Uterus (tissue), 2 donors: Measurements from ENCODE around the gene TXNRD2.

Source experiments
- POLR2A ChIP-seq, 2 donors: fragments of 450-650 bp; IDR thresholded peaks; one replicate each; pipeline ENCODE4 v1.6.1; 2016; ENCODE audit warnings: antibody characterized with exemption in 2 of 2, mild to moderate bottlenecking in 1 of 2, moderate library complexity in 1 of 2
- TF ChIP-seq, protein P1 (sequence below), 4 experiments: fragments of 200-600 bp in 2 of 4; fragments of 450-650 bp in 2 of 4; sonication (generic) in 2 of 4; IDR thresholded peaks; one replicate each; pipeline ENCODE4 v1.5.1; 2016 to 2019; ENCODE audit warnings: antibody characterized with exemption in 4 of 4, mild to moderate bottlenecking in 2 of 4, moderate library complexity in 1 of 4

DNA sequence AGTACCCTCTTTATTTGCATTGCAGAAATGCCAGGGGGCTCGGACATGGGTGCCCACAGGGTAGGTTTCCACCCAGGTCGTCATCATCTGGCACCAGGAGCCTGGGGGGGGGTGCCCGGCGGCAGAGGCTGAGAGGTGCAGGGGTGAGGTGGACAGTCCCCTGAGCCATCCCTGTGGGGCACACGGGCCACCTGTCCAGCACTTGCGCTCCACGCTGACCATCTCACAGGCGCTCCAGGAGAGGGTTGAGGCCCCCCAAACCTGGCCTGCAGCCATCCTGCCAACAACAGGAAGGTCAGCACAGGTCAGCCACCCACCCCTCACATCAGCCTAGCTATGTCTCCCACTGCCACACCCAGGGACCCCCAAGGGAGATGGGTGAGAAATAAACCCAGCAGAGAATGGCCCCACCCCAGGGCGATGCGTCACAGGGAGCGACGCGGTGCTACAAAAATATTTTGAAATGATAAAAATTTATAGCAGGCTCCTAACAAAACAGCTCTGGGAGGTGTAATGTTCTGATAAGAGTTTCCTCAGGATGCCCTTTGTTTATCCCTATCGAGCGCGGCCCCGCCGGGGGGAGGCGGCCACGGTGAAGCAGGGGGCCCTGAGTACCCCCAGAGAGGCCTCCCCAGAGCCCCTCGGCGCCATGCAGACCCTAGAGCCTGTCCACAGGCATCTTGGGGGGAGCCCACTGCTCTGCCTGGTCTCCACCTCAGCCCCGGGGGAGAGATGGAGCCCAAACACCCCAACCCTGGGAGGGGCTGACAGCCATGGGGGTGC lies 65.9 kb downstream of the TXNRD2 start:
- TF ChIP-seq, protein P1, sequence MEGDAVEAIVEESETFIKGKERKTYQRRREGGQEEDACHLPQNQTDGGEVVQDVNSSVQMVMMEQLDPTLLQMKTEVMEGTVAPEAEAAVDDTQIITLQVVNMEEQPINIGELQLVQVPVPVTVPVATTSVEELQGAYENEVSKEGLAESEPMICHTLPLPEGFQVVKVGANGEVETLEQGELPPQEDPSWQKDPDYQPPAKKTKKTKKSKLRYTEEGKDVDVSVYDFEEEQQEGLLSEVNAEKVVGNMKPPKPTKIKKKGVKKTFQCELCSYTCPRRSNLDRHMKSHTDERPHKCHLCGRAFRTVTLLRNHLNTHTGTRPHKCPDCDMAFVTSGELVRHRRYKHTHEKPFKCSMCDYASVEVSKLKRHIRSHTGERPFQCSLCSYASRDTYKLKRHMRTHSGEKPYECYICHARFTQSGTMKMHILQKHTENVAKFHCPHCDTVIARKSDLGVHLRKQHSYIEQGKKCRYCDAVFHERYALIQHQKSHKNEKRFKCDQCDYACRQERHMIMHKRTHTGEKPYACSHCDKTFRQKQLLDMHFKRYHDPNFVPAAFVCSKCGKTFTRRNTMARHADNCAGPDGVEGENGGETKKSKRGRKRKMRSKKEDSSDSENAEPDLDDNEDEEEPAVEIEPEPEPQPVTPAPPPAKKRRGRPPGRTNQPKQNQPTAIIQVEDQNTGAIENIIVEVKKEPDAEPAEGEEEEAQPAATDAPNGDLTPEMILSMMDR (IDR thresholded peaks at IDR 0.05): no peak
- no peak for TF ChIP-seq POLR2A (IDR thresholded peaks at IDR 0.05)
